Hepatocyte (in vitro differentiated cells): Measurements from ENCODE around the gene CALD1. TPM values are rescaled to one million over a fixed set of nuclear protein-coding genes. Genes with fewer than 3 reads are reported as not detected.

Experiments used
- DNase-seq: peaks from one replicate; pipeline ENCODE4 v3.0.0-alpha.2; 2016; ENCODE audit warnings: low spot score
- H2AFZ ChIP-seq: fragments of 200-600 bp; sonication (generic); 2 replicates; pipeline ENCODE4 v1.6.0; 2016; ENCODE audit warnings: antibody characterized with exemption, mild to moderate bottlenecking
- H3K27ac ChIP-seq: fragments of 200-600 bp; sonication (generic); 2 replicates; pipeline ENCODE4 v1.5.1; 2016; ENCODE audit warnings: mild to moderate bottlenecking
- H3K27me3 ChIP-seq: fragments of 200-600 bp; sonication (generic); 2 replicates; pipeline ENCODE4 v1.6.1; 2016
- H3K36me3 ChIP-seq: fragments of 200-600 bp; sonication (generic); replicated peaks from 2 replicates; pipeline ENCODE4 v1.5.1; 2016; ENCODE audit warnings: low read depth; ENCODE audit not compliant: insufficient read depth
- H3K4me1 ChIP-seq: fragments of 200-600 bp; sonication (generic); 2 replicates; pipeline ENCODE4 v1.5.1; 2016; ENCODE audit warnings: mild to moderate bottlenecking, moderate library complexity; ENCODE audit not compliant: insufficient read depth
- H3K4me2 ChIP-seq: fragments of 200-600 bp; sonication (generic); 2 replicates; pipeline ENCODE4 v1.6.0; 2016
- H3K4me3 ChIP-seq: fragments of 200-600 bp; sonication (generic); 2 replicates; pipeline ENCODE4 v1.5.1; 2016; ENCODE audit warnings: mild to moderate bottlenecking
- H3K79me2 ChIP-seq: fragments of 200-600 bp; sonication (generic); 2 replicates; pipeline ENCODE4 v1.6.0; 2017; ENCODE audit warnings: mild to moderate bottlenecking
- H3K9me2 ChIP-seq: fragments of 200-600 bp; sonication (generic); replicated peaks from 2 replicates; pipeline ENCODE4 v1.6.0; 2017; ENCODE audit warnings: mild to moderate bottlenecking; ENCODE audit not compliant: insufficient read depth
- H3K9me3 ChIP-seq: fragments of 200-600 bp; sonication (generic); 2 replicates; pipeline ENCODE4 v1.5.1; 2016; ENCODE audit warnings: low read depth, mild to moderate bottlenecking
- H4K20me1 ChIP-seq: fragments of 200-600 bp; sonication (generic); 2 replicates; pipeline ENCODE4 v1.6.0; 2016; ENCODE audit warnings: mild to moderate bottlenecking; ENCODE audit not compliant: insufficient read depth, poor library complexity, severe bottlenecking
- EZH2 ChIP-seq: fragments of 200-600 bp; sonication (generic); IDR thresholded peaks from 2 replicates; pipeline ENCODE4 v1.6.1; 2016; ENCODE audit warnings: antibody characterized with exemption, mild to moderate bottlenecking, borderline replicate concordance
- EZH2phosphoT487 ChIP-seq: fragments of 200-600 bp; sonication (generic); IDR thresholded peaks from one replicate; pipeline ENCODE4 v1.6.1; 2018; ENCODE audit warnings: antibody characterized with exemption, mild to moderate bottlenecking, low read depth, moderate library complexity; ENCODE audit not compliant: unreplicated experiment, severe bottlenecking
- WGBS: methylation state at CpG from one replicate; pipeline ENCODE4 v1.1.6; 2016; ENCODE audit warnings: low lambda C conversion rate; ENCODE audit errors: missing lambda C conversion rate; 5-methylcytosine and 5-hydroxymethylcytosine counted together
- polyA plus RNA-seq: library from polyadenylated mRNA; unstranded; fragments of >200 nt; fragmentation: Nextera tagmentation; extraction: Ambion mirVana; gene quantifications from 2 replicates; pipeline ENCODE4 v1.2.1, GENCODE V29; 2016
- total RNA-seq: library from RNA; depleted of rRNA; stranded (reverse); fragments of >200 nt; gene quantifications from 2 replicates; pipeline ENCODE4 v1.2.3, GENCODE V29; 2014
- TF ChIP-seq, protein P1 (sequence below): fragments of 200-600 bp; sonication (generic); IDR thresholded peaks from 2 replicates; pipeline ENCODE4 v1.5.1; 2016; ENCODE audit warnings: antibody characterized with exemption, mild to moderate bottlenecking; ENCODE audit not compliant: poor library complexity

The CALD1 gene
- total and polyA plus RNA-seq, 2 experiments from 2014 or later: 207 to 333 TPM

DNA sequence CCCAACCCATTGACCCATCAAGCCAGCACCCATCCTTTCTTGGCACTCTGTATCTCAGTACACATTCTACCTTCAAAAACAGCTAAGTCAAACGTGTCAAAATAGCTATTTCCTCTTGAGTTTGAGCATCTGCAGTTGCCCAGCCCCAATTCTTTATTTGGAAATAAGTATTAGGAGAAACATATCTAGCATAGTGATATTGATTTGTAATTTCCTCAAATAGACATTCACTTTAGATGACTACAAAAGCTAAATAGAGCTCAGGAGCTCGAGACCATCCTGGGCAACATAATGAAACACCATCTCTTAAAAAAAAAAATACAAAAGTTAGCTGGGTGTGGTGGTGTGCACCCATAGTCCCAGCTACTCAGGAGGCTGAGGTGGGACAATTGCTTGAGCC lies 147.6 kb downstream of the CALD1 start:
- 91% methylated on average over 2 of the region's 2 CpGs for WGBS
- Histone ChIP-seq H4K20me1 (no peaks in the 10 kb centered on the region), H3K9me3 (no peaks in the 10 kb centered on the region), H3K4me3 (no peak overlapping the region), H3K79me2 (peaks cover 86% of the 10 kb centered on the region), H3K4me2 (no peak overlapping the region), H2AFZ (no peak overlapping the region), H3K36me3 (no peaks in the 10 kb centered on the region), H3K4me1 (no peaks in the 10 kb centered on the region), H3K27me3 (no peaks in the 10 kb centered on the region), H3K9me2 (no peaks in the 10 kb centered on the region), H3K27ac (no peak overlapping the region)
- no peak for DNase-seq
- TF ChIP-seq EZH2phosphoT487: no peak
- TF ChIP-seq, protein P1, sequence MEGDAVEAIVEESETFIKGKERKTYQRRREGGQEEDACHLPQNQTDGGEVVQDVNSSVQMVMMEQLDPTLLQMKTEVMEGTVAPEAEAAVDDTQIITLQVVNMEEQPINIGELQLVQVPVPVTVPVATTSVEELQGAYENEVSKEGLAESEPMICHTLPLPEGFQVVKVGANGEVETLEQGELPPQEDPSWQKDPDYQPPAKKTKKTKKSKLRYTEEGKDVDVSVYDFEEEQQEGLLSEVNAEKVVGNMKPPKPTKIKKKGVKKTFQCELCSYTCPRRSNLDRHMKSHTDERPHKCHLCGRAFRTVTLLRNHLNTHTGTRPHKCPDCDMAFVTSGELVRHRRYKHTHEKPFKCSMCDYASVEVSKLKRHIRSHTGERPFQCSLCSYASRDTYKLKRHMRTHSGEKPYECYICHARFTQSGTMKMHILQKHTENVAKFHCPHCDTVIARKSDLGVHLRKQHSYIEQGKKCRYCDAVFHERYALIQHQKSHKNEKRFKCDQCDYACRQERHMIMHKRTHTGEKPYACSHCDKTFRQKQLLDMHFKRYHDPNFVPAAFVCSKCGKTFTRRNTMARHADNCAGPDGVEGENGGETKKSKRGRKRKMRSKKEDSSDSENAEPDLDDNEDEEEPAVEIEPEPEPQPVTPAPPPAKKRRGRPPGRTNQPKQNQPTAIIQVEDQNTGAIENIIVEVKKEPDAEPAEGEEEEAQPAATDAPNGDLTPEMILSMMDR: no peak
- no peak for TF ChIP-seq EZH2

DNA sequence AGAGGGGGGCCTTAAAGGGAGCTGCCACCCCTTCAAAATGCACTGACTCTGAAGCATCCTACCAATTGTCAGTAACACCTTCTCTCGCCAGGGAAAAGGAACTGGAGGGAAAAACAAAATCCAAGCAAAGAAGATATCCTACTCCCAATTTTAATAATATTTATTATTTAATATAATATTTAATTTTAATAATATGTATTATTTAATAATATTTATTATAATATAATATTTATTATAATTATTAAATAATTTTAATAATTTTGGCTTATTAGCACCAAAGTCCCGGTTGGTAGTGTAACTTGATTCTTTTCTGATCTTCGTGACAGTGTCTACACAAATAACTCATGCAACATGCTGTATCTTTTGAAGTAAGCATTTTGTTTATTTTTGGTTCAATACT lies 148.3 kb downstream of the CALD1 start:
- Histone ChIP-seq H3K79me2 (peaks cover 82% of the 10 kb centered on the region), H3K9me3 (no peaks in the 10 kb centered on the region), H3K4me2 (no peak overlapping the region), H2AFZ (no peak overlapping the region), H3K9me2 (no peaks in the 10 kb centered on the region), H4K20me1 (no peaks in the 10 kb centered on the region), H3K4me3 (no peak overlapping the region), H3K36me3 (no peaks in the 10 kb centered on the region), H3K27me3 (no peaks in the 10 kb centered on the region), H3K4me1 (no peaks in the 10 kb centered on the region), H3K27ac (no peak overlapping the region)
- DNase-seq: no peak
- no peak for TF ChIP-seq EZH2
- TF ChIP-seq, protein P1: no peak
- no peak for TF ChIP-seq EZH2phosphoT487
- 97% methylated on average over 3 of the region's 3 CpGs for WGBS

- TF ChIP-seq, protein P1: no peak
- TF ChIP-seq EZH2: no peak
- no peak for TF ChIP-seq EZH2phosphoT487
- Histone ChIP-seq H3K9me3 (no peaks in the 10 kb centered on the region), H2AFZ (no peak overlapping the region), H3K79me2 (peaks cover 78% of the 10 kb centered on the region), H3K4me1 (no peaks in the 10 kb centered on the region), H3K4me3 (no peak overlapping the region), H4K20me1 (no peaks in the 10 kb centered on the region), H3K27me3 (no peaks in the 10 kb centered on the region), H3K4me2 (no peak overlapping the region), H3K9me2 (no peaks in the 10 kb centered on the region), H3K27ac (no peak overlapping the region), H3K36me3 (no peaks in the 10 kb centered on the region)
- DNase-seq: no peak
- WGBS: 97% methylated on average over 18 of the region's 18 CpGs
Observed at GRCh38 chr7:134928554-134928953, 149.1 kb downstream of the CALD1 start.

DNA sequence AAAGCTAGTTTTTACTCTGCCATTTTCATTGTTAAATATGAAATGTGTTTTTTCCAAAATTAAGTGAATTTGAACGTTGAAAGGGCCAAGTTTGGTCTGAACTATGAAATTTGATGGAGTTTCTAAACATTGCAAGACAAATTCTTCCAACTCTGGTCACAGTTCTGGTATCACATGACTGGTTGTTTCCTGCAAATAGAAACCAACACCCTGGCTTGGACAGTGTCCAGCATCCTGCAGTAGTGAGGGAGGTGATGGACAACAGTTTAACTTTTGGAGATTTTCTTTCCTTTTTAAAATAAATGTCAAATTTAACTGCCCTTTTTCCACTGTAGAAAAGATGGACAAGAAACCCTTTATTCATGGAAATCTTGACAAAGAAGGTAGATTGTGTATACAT lies 152.1 kb downstream of the CALD1 start:
- H3K4me3 ChIP-seq: no peak overlapping the region
- H3K9me2 ChIP-seq: no peaks in the 10 kb centered on the region
- no peaks in the 10 kb centered on the region for H3K4me1 ChIP-seq
- no peak overlapping the region for H3K4me2 ChIP-seq
- peaks cover 49% of the 10 kb centered on the region for H3K79me2 ChIP-seq
- TF ChIP-seq, protein P1: no peak
- TF ChIP-seq EZH2 (no peak), EZH2phosphoT487 (no peak)
- no peaks in the 10 kb centered on the region for H3K27me3 ChIP-seq
- H3K27ac ChIP-seq: no peak overlapping the region
- H3K36me3 ChIP-seq: no peaks in the 10 kb centered on the region
- 94% methylated on average over 1 of the region's 1 CpG for WGBS
- H2AFZ ChIP-seq: no peak overlapping the region
- no peaks in the 10 kb centered on the region for H3K9me3 ChIP-seq
- H4K20me1 ChIP-seq: no peaks in the 10 kb centered on the region
- DNase-seq: no peak
